ENCODE measurements around the gene RBM19.

DNA sequence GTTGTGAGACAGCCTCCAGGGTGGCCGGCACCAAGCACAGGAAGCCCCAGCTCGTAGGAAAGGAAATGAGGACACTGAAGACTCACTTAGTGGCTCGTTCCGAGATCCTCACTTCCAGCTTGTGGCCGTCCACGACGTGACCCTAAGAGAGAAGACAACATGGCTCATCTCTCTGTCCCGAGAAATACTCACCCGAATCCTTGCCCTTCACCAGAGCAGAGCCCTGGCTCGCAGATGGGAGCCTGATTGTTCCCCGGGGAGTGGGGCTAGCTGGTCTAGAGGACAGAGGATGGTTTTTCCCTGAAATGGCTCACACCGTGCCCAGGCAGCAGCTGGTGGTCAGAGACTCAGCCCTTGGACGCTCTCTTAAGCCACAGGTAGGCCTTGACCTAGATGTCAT, 47.8 kb downstream of the RBM19 start:
- TF ChIP-seq YY1 (IDR thresholded peaks at IDR 0.05; ENCODE audit: insufficient read depth, insufficient read length) (no peak), ZNF274 (IDR thresholded peaks at IDR 0.05; ENCODE audit: low read depth, low read length) (no peak), SUZ12 (IDR thresholded peaks at IDR 0.05; ENCODE audit: extremely low read depth, insufficient read depth, insufficient read length) (no peak)

All from NT2/D1 (cell line).